Lung (tissue), 12 donors: Measurements from ENCODE around the gene ZMYND19. TPM values are rescaled to one million over a fixed set of nuclear protein-coding genes. Genes with fewer than 3 reads are reported as not detected.
"Not testable (repeated sequence)": the region's sequence is repeated elsewhere in the genome, so short reads cannot be mapped to it uniquely, and the experiment has no call there.

Experiments used
- ATAC-seq: fragments of 200-7000 bp; cut with Tn5 transposase; one replicate; pipeline ENCODE4 v1.9.1; 2020; ENCODE audit warnings: moderate number of reproducible peaks; ENCODE audit not compliant: insufficient read depth, low FRiP score
- DNase-seq, 3 donors: peaks; one replicate each; pipeline ENCODE4 v3.0.0-alpha.2; 2013 to 2017
- H3K27ac ChIP-seq, 2 donors: one replicate each; pipeline ENCODE4 v1.5.1; 2013; ENCODE audit warnings: mild to moderate bottlenecking in 2 of 2, moderate library complexity in 2 of 2, control low read depth in 1 of 2, inconsistent platforms in 1 of 2, low read depth in 1 of 2, low read length in 1 of 2
- H3K27me3 ChIP-seq, 3 donors: one replicate each; pipeline ENCODE4 v1.5.1; 2013; ENCODE audit warnings: low read length in 2 of 3; ENCODE audit not compliant: control insufficient read depth in 3 of 3, insufficient read depth in 3 of 3
- H3K36me3 ChIP-seq, 4 donors: one replicate each; pipeline ENCODE4 v1.5.1; 2013; ENCODE audit warnings: low read length in 4 of 4, mild to moderate bottlenecking in 1 of 4, moderate library complexity in 1 of 4; ENCODE audit not compliant: control insufficient read depth in 4 of 4, insufficient read depth in 4 of 4
- H3K4me1 ChIP-seq, 5 donors: one replicate each; pipeline ENCODE4 v1.5.1; 2013; ENCODE audit warnings: low read length in 5 of 5, mild to moderate bottlenecking in 2 of 5, moderate library complexity in 1 of 5; ENCODE audit not compliant: control insufficient read depth in 5 of 5, insufficient read depth in 5 of 5
- H3K4me3 ChIP-seq: one replicate; pipeline ENCODE4 v1.5.1; 2013; ENCODE audit warnings: mild to moderate bottlenecking, control low read depth, moderate library complexity
- H3K9ac ChIP-seq, 2 donors: one replicate each; pipeline ENCODE4 v1.5.1; 2013; ENCODE audit warnings: low read length in 2 of 2, control low read depth in 1 of 2; ENCODE audit not compliant: insufficient read depth in 1 of 2
- H3K9me3 ChIP-seq, 4 donors: one replicate each; pipeline ENCODE4 v1.5.1; 2013; ENCODE audit warnings: low read length in 3 of 4, mild to moderate bottlenecking in 1 of 4, moderate library complexity in 1 of 4; ENCODE audit not compliant: control insufficient read depth in 4 of 4, insufficient read depth in 3 of 4
- WGBS, 2 donors: extraction: QIAGEN DNeasy Blood & Tissue Kit; methylation state at CpG; one replicate each; pipeline ENCODE4 v1.1.7; 2013; 5-methylcytosine and 5-hydroxymethylcytosine counted together
- polyA plus RNA-seq, 2 donors: library from polyadenylated mRNA; stranded (reverse); fragments of 200-250 nt; gene quantifications; one replicate each; pipeline ENCODE4 v1.2.1, GENCODE V29; 2013
- total RNA-seq, 2 donors: library from RNA; depleted of rRNA in 1 of 2; stranded (reverse); fragments of >200 nt in 1 of 2; gene quantifications; one replicate each; pipeline ENCODE4 v1.2.1, GENCODE V29; 2014 to 2021
- TF ChIP-seq, protein P1 (sequence below): IDR thresholded peaks from 2 replicates; pipeline ENCODE4 v1.5.1; 2012; ENCODE audit warnings: mild to moderate bottlenecking; ENCODE audit errors: control extremely low read depth, extremely low read depth
- donor health status: control.
- donor health status: control.
- donor health status: Bipolar disorder and iron deficiency.
- donor health status: healthy.
- donor health status: DM: yes; HTN: yes; CAD: no.

Gene ZMYND19
- total and polyA plus RNA-seq, 4 donors = 11.4 to 29.1 (median 20.5) TPM

DNA sequence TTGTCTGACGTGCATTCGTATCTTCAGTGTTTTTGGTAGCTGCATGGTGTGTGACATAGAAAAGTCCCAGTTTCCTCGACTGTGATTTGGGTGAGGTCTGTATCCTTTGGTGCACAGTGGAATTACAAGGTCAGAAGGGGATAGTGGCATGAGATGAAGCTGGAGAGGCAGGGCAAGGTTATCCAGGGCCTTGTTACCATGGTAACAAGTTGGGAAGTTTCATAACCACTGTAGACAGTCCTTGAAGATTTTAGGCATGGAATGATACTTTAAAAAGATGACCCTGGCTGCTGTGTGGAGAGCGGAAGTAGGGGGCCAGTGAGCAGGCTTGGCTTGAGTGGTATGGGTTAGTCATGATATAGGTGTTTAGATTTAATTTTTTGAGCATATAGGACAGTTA lies 40.4 kb upstream of the ZMYND19 start:
- no peak overlapping the region for H3K4me3 ChIP-seq
- H3K36me3 ChIP-seq = no peaks in the 10 kb centered on the region
- WGBS, 2 donors = 37 to 44% methylated on average over 4 of the region's 4 CpGs
- H3K4me1 ChIP-seq = peaks cover 7 to 28% (median 9%) of the 10 kb centered on the region in 5 donors
- no peak for DNase-seq
- no peaks in the 10 kb centered on the region for H3K9me3 ChIP-seq
- no peak for ATAC-seq
- no peak overlapping the region for H3K9ac ChIP-seq
- no peaks in the 10 kb centered on the region for H3K27me3 ChIP-seq
- TF ChIP-seq, protein P1, sequence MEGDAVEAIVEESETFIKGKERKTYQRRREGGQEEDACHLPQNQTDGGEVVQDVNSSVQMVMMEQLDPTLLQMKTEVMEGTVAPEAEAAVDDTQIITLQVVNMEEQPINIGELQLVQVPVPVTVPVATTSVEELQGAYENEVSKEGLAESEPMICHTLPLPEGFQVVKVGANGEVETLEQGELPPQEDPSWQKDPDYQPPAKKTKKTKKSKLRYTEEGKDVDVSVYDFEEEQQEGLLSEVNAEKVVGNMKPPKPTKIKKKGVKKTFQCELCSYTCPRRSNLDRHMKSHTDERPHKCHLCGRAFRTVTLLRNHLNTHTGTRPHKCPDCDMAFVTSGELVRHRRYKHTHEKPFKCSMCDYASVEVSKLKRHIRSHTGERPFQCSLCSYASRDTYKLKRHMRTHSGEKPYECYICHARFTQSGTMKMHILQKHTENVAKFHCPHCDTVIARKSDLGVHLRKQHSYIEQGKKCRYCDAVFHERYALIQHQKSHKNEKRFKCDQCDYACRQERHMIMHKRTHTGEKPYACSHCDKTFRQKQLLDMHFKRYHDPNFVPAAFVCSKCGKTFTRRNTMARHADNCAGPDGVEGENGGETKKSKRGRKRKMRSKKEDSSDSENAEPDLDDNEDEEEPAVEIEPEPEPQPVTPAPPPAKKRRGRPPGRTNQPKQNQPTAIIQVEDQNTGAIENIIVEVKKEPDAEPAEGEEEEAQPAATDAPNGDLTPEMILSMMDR = no peak
- H3K27ac ChIP-seq = peak overlapping the region in 1 of 2 donors; percentile 20

DNA sequence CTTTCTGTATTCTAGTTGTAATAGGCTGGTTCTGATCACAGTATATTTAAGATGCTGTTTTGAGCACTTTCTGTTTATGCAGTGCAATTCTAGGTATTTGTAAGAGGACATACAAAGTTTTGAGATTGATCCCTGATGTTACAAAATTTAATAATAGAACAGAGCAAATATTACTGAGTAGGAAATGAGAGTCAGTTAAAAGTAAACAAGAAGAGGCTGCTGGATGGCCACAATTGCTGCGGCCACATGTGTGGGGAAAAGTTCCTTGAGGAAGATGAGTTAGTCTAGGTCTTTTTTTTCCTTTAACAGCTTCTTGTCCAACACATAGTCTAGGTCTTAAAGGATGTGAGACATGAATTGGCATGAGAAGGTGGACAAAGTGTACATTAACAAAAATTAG lies 39.8 kb upstream of the ZMYND19 start:
- no peak for ATAC-seq
- Histone ChIP-seq H3K4me3 (no peak overlapping the region), H3K9ac (no peak overlapping the region), H3K4me1 (peaks cover 7 to 31% (median 9%) of the 10 kb centered on the region in 5 donors), H3K9me3 (no peaks in the 10 kb centered on the region), H3K27me3 (no peaks in the 10 kb centered on the region), H3K27ac (no peak overlapping the region), H3K36me3 (no peaks in the 10 kb centered on the region)
- no peak for DNase-seq
- WGBS, 2 donors = 23 to 31% methylated on average over 1 of the region's 1 CpG
- TF ChIP-seq, protein P1 = no peak

DNA sequence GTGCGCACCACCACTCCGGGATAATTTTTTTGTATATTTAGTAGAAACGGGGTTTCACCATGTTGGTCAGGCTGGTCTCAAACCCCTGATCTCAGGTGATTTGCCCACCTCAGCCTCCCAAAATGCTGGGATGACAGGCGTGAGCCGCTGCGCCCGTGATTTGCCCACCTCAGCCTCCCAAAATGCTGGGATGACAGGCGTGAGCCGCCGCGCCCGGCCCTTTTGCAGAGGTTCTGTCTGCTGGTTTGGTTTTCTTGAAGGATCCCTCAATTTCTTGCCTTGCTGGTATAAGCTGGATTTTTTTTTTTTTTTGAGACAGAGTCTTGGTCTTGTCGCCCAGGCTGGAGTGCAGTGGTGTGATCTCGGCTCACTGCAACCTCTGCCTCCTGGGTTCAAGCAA lies 37.1 kb upstream of the ZMYND19 start:
- H3K9ac ChIP-seq, H3K27ac ChIP-seq, H3K4me3 ChIP-seq, DNase-seq, H3K27me3 ChIP-seq, H3K36me3 ChIP-seq, ATAC-seq, H3K9me3 ChIP-seq: not testable (repeated sequence)
- peaks cover 7 to 26% (median 9%) of the 10 kb centered on the region in 5 donors for H3K4me1 ChIP-seq
- WGBS, 2 donors = 96 to 98% methylated on average over 14 of the region's 14 CpGs

DNA sequence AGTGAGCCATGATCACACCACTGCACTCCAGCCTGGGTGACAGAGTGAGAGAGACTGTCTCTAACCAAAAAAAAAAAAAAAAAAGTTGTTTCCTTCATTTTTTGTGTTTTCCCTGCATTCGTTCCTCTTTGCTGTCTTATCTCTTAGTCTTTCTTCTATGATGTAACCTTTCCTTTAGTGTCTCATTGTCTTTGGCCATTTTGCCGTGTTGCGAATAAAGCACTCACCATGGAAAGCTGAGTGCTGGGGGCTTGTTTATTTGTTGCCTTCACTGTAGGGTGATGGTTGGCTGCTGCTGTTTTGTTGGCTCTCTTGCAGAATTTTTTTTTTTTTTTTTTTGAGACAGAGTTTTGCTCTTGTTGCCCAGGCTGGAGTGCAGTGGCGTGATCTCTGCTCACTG lies 36.2 kb upstream of the ZMYND19 start:
- no peaks in the 10 kb centered on the region for H3K9me3 ChIP-seq
- H3K4me3 ChIP-seq = no peak overlapping the region

DNA sequence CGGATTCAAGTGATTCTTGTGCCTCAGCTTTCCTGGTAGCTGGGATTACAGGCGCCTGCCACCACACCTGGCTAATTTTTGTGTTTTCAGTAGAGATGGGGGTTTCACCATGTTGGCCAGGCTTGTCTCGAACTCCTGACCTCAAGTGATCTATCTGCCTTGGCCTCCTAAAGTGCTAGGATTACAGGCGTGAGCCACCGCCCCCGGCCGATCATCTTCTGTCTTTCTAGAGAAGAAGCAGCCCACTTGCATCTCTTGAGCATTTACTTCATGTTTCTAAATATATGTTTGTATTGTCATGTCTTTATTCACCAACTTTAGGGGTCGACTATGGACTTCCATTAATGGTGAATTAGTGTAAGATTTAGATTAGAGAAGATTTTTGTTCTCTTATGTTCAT lies 31.9 kb upstream of the ZMYND19 start:
- H3K9ac ChIP-seq, H3K27me3 ChIP-seq, H3K36me3 ChIP-seq, ATAC-seq, H3K9me3 ChIP-seq, DNase-seq, H3K27ac ChIP-seq, H3K4me3 ChIP-seq: not testable (repeated sequence)
- H3K4me1 ChIP-seq = peaks cover 8 to 25% (median 16%) of the 10 kb centered on the region in 5 donors
- WGBS, 2 donors = 81 to 95% methylated on average over 8 of the region's 8 CpGs

More for the DNA sequence above, 36.2 kb upstream of the ZMYND19 start:
- DNase-seq = peak in 2 of 3 donors; percentile 58 to 59
- Histone ChIP-seq H3K27ac (no peak overlapping the region), H3K9ac (no peak overlapping the region), H3K27me3 (no peaks in the 10 kb centered on the region), H3K36me3 (no peaks in the 10 kb centered on the region), H3K4me1 (peaks cover 7 to 20% (median 9%) of the 10 kb centered on the region in 5 donors)
- TF ChIP-seq, protein P1 = no peak
- no peak for ATAC-seq
- 38 to 62% methylated on average over 4 of the region's 4 CpGs for WGBS, 2 donors
